Midbrain (tissue), 1 donor: ENCODE data around the gene PRR35.
A peak's percentile ranks its signal among the peaks of the same experiment; 100 is the strongest.

Source experiments
- DNase-seq: peaks from one replicate; lab custom pipeline; 2025; lab: John Stamatoyannopoulos, UW

The PRR35 gene

GRCh38 chr16:528111-529011 lies 31.8 kb upstream of the PRR35 start:
- no peak for DNase-seq

GRCh38 chr16:529012-529575 lies 31.1 kb upstream of the PRR35 start:
- DNase-seq, result no peak

GRCh38 chr16:530111-530817 lies 29.9 kb upstream of the PRR35 start:
- DNase-seq, result no peak

GRCh38 chr16:531494-532125 lies 28.6 kb upstream of the PRR35 start:
- DNase-seq, result no peak

- DNase-seq, result no peak
Measured at GRCh38 chr16:533391-534123, 26.6 kb upstream of the PRR35 start.

GRCh38 chr16:534135-534534 lies 26.1 kb upstream of the PRR35 start:
- DNase-seq, result no peak

- DNase-seq, result no peak
Measured at GRCh38 chr16:534856-535445, 25.2 kb upstream of the PRR35 start.

GRCh38 chr16:535446-536405 lies 24.5 kb upstream of the PRR35 start:
- DNase-seq, result no peak

- DNase-seq, result no peak
Measured at GRCh38 chr16:536746-537145, 23.4 kb upstream of the PRR35 start.

GRCh38 chr16:537415-538335 lies 22.5 kb upstream of the PRR35 start:
- DNase-seq, result no peak

GRCh38 chr16:539901-540530 lies 20.2 kb upstream of the PRR35 start:
- DNase-seq, result no peak

- DNase-seq, result no peak
Measured at GRCh38 chr16:540645-541340, 19.4 kb upstream of the PRR35 start.

GRCh38 chr16:543301-544164 lies 16.7 kb upstream of the PRR35 start:
- no peak for DNase-seq

GRCh38 chr16:544517-544916 lies 15.7 kb upstream of the PRR35 start:
- no peak for DNase-seq

GRCh38 chr16:546909-547770 lies 13.1 kb upstream of the PRR35 start:
- peak; percentile 21 for DNase-seq

GRCh38 chr16:548586-548985 lies 11.6 kb upstream of the PRR35 start:
- no peak for DNase-seq
